Measurements from ENCODE around the gene PPP1R13B.

The PPP1R13B gene

GRCh38 chr14:103825101-103825500, 22.3 kb downstream of the PPP1R13B start:
- Histone ChIP-seq H3K36me3 (ENCODE audit: control insufficient read depth, insufficient read depth, low read length) (no peaks in the 10 kb centered on the region), H3K4me1 (ENCODE audit: control insufficient read depth, insufficient read depth, low read length) (no peaks in the 10 kb centered on the region), H3K9me3 (ENCODE audit: control insufficient read depth, insufficient read depth, low read length) (no peaks in the 10 kb centered on the region), H3K27ac (ENCODE audit: low read length) (no peak overlapping the region), H3K4me3 (ENCODE audit: low read length) (no peak overlapping the region), H3K27me3 (ENCODE audit: control insufficient read depth, insufficient read depth, low read length) (no peaks in the 10 kb centered on the region)
- no peak for DNase-seq (ENCODE audit: low read depth, low spot score)
- no CpG with 5 or more reads among the region's 3 CpGs for WGBS (ENCODE audit: insufficient coverage, insufficient read length)

- no CpG with 5 or more reads among the region's 1 CpG for WGBS (ENCODE audit: insufficient coverage, insufficient read length)
- H3K36me3 ChIP-seq (ENCODE audit: control insufficient read depth, insufficient read depth, low read length): no peaks in the 10 kb centered on the region
- no peaks in the 10 kb centered on the region for H3K4me1 ChIP-seq (ENCODE audit: control insufficient read depth, insufficient read depth, low read length)
- H3K9me3 ChIP-seq (ENCODE audit: control insufficient read depth, insufficient read depth, low read length): no peaks in the 10 kb centered on the region
- DNase-seq (ENCODE audit: low read depth, low spot score): no peak
- no peaks in the 10 kb centered on the region for H3K27me3 ChIP-seq (ENCODE audit: control insufficient read depth, insufficient read depth, low read length)
- H3K4me3 ChIP-seq (ENCODE audit: low read length): no peak overlapping the region
- no peak overlapping the region for H3K27ac ChIP-seq (ENCODE audit: low read length)
Observed at GRCh38 chr14:103820908-103821307, 26.5 kb downstream of the PPP1R13B start.

DNA sequence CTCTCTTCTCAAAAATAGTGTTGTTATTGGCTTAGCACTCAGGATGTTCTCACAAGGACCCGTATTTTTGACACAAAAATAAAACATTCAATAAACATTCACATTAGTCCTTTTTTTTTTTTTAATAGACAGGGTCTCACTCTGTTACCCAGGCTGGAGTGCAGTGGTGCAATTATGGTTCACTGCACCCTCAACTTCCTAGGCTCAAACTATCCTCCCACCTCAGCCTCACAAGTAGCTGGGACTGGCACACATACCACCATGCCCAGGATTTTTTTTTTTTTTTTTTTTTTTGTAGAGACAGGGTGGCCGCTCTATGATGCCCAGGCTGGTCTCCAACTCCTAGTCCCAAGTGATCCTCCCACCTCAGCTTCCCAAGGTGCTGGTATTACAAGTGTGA, 27.0 kb downstream of the PPP1R13B start:
- WGBS (ENCODE audit: insufficient coverage, insufficient read length): no CpG with 5 or more reads among the region's 2 CpGs
- H3K27ac ChIP-seq (ENCODE audit: low read length): no peak overlapping the region
- H3K36me3 ChIP-seq (ENCODE audit: control insufficient read depth, insufficient read depth, low read length): no peaks in the 10 kb centered on the region
- no peaks in the 10 kb centered on the region for H3K4me1 ChIP-seq (ENCODE audit: control insufficient read depth, insufficient read depth, low read length)
- H3K27me3 ChIP-seq (ENCODE audit: control insufficient read depth, insufficient read depth, low read length): no peaks in the 10 kb centered on the region
- no peaks in the 10 kb centered on the region for H3K9me3 ChIP-seq (ENCODE audit: control insufficient read depth, insufficient read depth, low read length)
- DNase-seq (ENCODE audit: low read depth, low spot score): no peak
- H3K4me3 ChIP-seq (ENCODE audit: low read length): no peak overlapping the region

- no peaks in the 10 kb centered on the region for H3K9me3 ChIP-seq (ENCODE audit: control insufficient read depth, insufficient read depth, low read length)
- peak; percentile 43 for DNase-seq (ENCODE audit: low read depth, low spot score)
Observed at GRCh38 chr14:103819503-103820307, 27.7 kb downstream of the PPP1R13B start.

GRCh38 chr14:103818870-103819269, 28.5 kb downstream of the PPP1R13B start:
- no peak for DNase-seq (ENCODE audit: low read depth, low spot score)
- Histone ChIP-seq H3K9me3 (ENCODE audit: control insufficient read depth, insufficient read depth, low read length) (no peaks in the 10 kb centered on the region), H3K27me3 (ENCODE audit: control insufficient read depth, insufficient read depth, low read length) (no peaks in the 10 kb centered on the region), H3K36me3 (ENCODE audit: control insufficient read depth, insufficient read depth, low read length) (no peaks in the 10 kb centered on the region), H3K4me3 (ENCODE audit: low read length) (no peak overlapping the region), H3K27ac (ENCODE audit: low read length) (no peak overlapping the region), H3K4me1 (ENCODE audit: control insufficient read depth, insufficient read depth, low read length) (no peaks in the 10 kb centered on the region)
- WGBS (ENCODE audit: insufficient coverage, insufficient read length): no CpG with 5 or more reads among the region's 1 CpG

More at GRCh38 chr14:103819503-103820307, 27.7 kb downstream of the PPP1R13B start:
- Histone ChIP-seq H3K4me3 (ENCODE audit: low read length) (no peak overlapping the region), H3K27me3 (ENCODE audit: control insufficient read depth, insufficient read depth, low read length) (no peaks in the 10 kb centered on the region), H3K27ac (ENCODE audit: low read length) (no peak overlapping the region), H3K4me1 (ENCODE audit: control insufficient read depth, insufficient read depth, low read length) (no peaks in the 10 kb centered on the region), H3K36me3 (ENCODE audit: control insufficient read depth, insufficient read depth, low read length) (no peaks in the 10 kb centered on the region)
- no CpG with 5 or more reads among the region's 7 CpGs for WGBS (ENCODE audit: insufficient coverage, insufficient read length)

GRCh38 chr14:103818422-103818821, 29.0 kb downstream of the PPP1R13B start:
- no peaks in the 10 kb centered on the region for H3K36me3 ChIP-seq (ENCODE audit: control insufficient read depth, insufficient read depth, low read length)
- no CpG with 5 or more reads among the region's 3 CpGs for WGBS (ENCODE audit: insufficient coverage, insufficient read length)
- H3K27me3 ChIP-seq (ENCODE audit: control insufficient read depth, insufficient read depth, low read length): no peaks in the 10 kb centered on the region
- no peak overlapping the region for H3K4me3 ChIP-seq (ENCODE audit: low read length)
- no peak for DNase-seq (ENCODE audit: low read depth, low spot score)
- H3K9me3 ChIP-seq (ENCODE audit: control insufficient read depth, insufficient read depth, low read length): no peaks in the 10 kb centered on the region
- no peaks in the 10 kb centered on the region for H3K4me1 ChIP-seq (ENCODE audit: control insufficient read depth, insufficient read depth, low read length)
- no peak overlapping the region for H3K27ac ChIP-seq (ENCODE audit: low read length)

DNA sequence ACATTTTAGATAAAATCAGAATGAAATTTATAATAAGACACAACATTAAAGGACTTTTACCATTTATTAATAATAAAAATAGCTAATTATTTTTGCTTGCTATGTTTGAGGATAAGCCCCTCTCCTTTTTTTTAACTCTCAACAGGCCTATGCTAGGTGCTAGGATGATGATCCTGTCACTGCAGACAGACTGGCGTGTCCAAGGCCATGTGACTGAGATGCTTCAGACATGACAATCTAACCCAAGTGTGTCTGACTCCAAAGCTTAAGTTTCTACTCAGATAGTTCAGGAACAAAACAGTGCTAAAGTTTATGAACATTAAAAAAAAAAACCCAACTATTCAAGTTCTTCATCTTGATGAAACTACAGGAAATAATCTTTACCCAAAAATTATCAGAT, 29.8 kb downstream of the PPP1R13B start:
- H3K27me3 ChIP-seq (ENCODE audit: control insufficient read depth, insufficient read depth, low read length): no peaks in the 10 kb centered on the region
- H3K4me3 ChIP-seq (ENCODE audit: low read length): no peak overlapping the region
- H3K36me3 ChIP-seq (ENCODE audit: control insufficient read depth, insufficient read depth, low read length): no peaks in the 10 kb centered on the region
- no peaks in the 10 kb centered on the region for H3K4me1 ChIP-seq (ENCODE audit: control insufficient read depth, insufficient read depth, low read length)
- WGBS (ENCODE audit: insufficient coverage, insufficient read length): no CpG with 5 or more reads among the region's 1 CpG
- no peak overlapping the region for H3K27ac ChIP-seq (ENCODE audit: low read length)
- no peak for DNase-seq (ENCODE audit: low read depth, low spot score)
- no peaks in the 10 kb centered on the region for H3K9me3 ChIP-seq (ENCODE audit: control insufficient read depth, insufficient read depth, low read length)

- Histone ChIP-seq H3K27me3 (ENCODE audit: control insufficient read depth, insufficient read depth, low read length) (no peaks in the 10 kb centered on the region), H3K9me3 (ENCODE audit: control insufficient read depth, insufficient read depth, low read length) (no peaks in the 10 kb centered on the region), H3K4me3 (ENCODE audit: low read length) (no peak overlapping the region), H3K4me1 (ENCODE audit: control insufficient read depth, insufficient read depth, low read length) (no peaks in the 10 kb centered on the region), H3K27ac (ENCODE audit: low read length) (no peak overlapping the region), H3K36me3 (ENCODE audit: control insufficient read depth, insufficient read depth, low read length) (no peaks in the 10 kb centered on the region)
- no peak for DNase-seq (ENCODE audit: low read depth, low spot score)
- WGBS (ENCODE audit: insufficient coverage, insufficient read length): no CpG with 5 or more reads among the region's 3 CpGs
Observed at GRCh38 chr14:103816991-103817390, 30.4 kb downstream of the PPP1R13B start.

GRCh38 chr14:103815253-103815652, 32.1 kb downstream of the PPP1R13B start:
- no peak overlapping the region for H3K27ac ChIP-seq (ENCODE audit: low read length)
- H3K27me3 ChIP-seq (ENCODE audit: control insufficient read depth, insufficient read depth, low read length): no peaks in the 10 kb centered on the region
- WGBS (ENCODE audit: insufficient coverage, insufficient read length): no CpG with 5 or more reads among the region's 7 CpGs

GRCh38 chr14:103811189-103811588, 36.2 kb downstream of the PPP1R13B start:
- H3K27me3 ChIP-seq (ENCODE audit: control insufficient read depth, insufficient read depth, low read length): no peaks in the 10 kb centered on the region
- no peaks in the 10 kb centered on the region for H3K9me3 ChIP-seq (ENCODE audit: control insufficient read depth, insufficient read depth, low read length)
- no peak for DNase-seq (ENCODE audit: low read depth, low spot score)
- H3K4me3 ChIP-seq (ENCODE audit: low read length): no peak overlapping the region
- no peaks in the 10 kb centered on the region for H3K4me1 ChIP-seq (ENCODE audit: control insufficient read depth, insufficient read depth, low read length)
- WGBS (ENCODE audit: insufficient coverage, insufficient read length): no CpG with 5 or more reads among the region's 2 CpGs
- no peak overlapping the region for H3K27ac ChIP-seq (ENCODE audit: low read length)
- H3K36me3 ChIP-seq (ENCODE audit: control insufficient read depth, insufficient read depth, low read length): no peaks in the 10 kb centered on the region

More at GRCh38 chr14:103815253-103815652, 32.1 kb downstream of the PPP1R13B start:
- DNase-seq (ENCODE audit: low read depth, low spot score): no peak
- Histone ChIP-seq H3K4me1 (ENCODE audit: control insufficient read depth, insufficient read depth, low read length) (no peaks in the 10 kb centered on the region), H3K36me3 (ENCODE audit: control insufficient read depth, insufficient read depth, low read length) (no peaks in the 10 kb centered on the region), H3K4me3 (ENCODE audit: low read length) (no peak overlapping the region), H3K9me3 (ENCODE audit: control insufficient read depth, insufficient read depth, low read length) (no peaks in the 10 kb centered on the region)

Data from iPS DF 6.9 (cell line).